Measurements from ENCODE around the gene ZNF700.

- TF ChIP-seq POLR2A (IDR thresholded peaks at IDR 0.05), result no peak
- TF ChIP-seq CTCF (IDR thresholded peaks at IDR 0.05), result no peak
These were observed 6.6 kb downstream of the ZNF700 start for GRCh38 chr19:11931513-11931912.
